Right lobe of liver (tissue), 4 donors: ENCODE measurements around the gene PREX1.

Source experiments
- CTCF ChIP-seq, 4 donors: fragments of 200-600 bp in 3 of 4; fragments of 450-650 bp in 1 of 4; IDR thresholded peaks; one replicate each; pipeline versions ENCODE4 v1.5.1 to v1.8.0; 2016 to 2022; ENCODE audit warnings: antibody characterized with exemption in 4 of 4, mild to moderate bottlenecking in 2 of 4
- POLR2A ChIP-seq: fragments of 450-650 bp; IDR thresholded peaks from one replicate; pipeline ENCODE4 v1.6.1; 2017; ENCODE audit warnings: antibody characterized with exemption, mild to moderate bottlenecking
- donor health status: DM: no; HTN: no; CAD: no.
- donor health status: DM: no; HTN: no; CAD: no.
- donor health status: DM: no; HTN: yes; CAD: no.

DNA sequence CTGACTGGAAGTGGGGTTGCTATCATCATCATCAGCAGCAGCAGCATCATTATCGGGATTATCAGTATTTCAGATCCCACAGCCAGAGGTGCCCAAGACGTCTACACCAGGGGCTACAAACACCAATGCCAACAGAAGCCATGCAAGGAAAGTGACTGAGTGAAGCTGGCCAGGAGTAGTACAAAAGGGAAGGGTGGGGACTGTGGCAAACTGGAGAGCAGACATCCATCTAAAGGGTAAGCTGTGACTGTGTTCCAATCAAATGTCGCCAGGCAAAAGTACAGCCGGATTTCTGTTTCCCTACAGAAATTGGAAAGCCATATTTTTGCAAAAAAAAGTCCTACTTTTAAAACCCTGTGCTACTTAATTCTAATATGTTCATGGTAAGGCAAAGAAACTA, 50.0 kb downstream of the PREX1 start:
- TF ChIP-seq POLR2A (no peak), CTCF (IDR thresholded peaks at IDR 0.05) (no peak)
